HG02678 (cell line): ENCODE measurements around the gene GLT1D1.

Experiments used
- ATAC-seq: cut with Tn5 transposase; IDR thresholded peaks from one replicate; pipeline ENCODE4 v1.9.1; 2021; ENCODE audit warnings: mild to moderate bottlenecking, moderate library complexity; ENCODE audit not compliant: unreplicated experiment

The GLT1D1 gene

GRCh38 chr12:128910629-128911028, 57.4 kb downstream of the GLT1D1 start:
- no peak for ATAC-seq

GRCh38 chr12:128911861-128912260, 58.6 kb downstream of the GLT1D1 start:
- no peak for ATAC-seq

DNA sequence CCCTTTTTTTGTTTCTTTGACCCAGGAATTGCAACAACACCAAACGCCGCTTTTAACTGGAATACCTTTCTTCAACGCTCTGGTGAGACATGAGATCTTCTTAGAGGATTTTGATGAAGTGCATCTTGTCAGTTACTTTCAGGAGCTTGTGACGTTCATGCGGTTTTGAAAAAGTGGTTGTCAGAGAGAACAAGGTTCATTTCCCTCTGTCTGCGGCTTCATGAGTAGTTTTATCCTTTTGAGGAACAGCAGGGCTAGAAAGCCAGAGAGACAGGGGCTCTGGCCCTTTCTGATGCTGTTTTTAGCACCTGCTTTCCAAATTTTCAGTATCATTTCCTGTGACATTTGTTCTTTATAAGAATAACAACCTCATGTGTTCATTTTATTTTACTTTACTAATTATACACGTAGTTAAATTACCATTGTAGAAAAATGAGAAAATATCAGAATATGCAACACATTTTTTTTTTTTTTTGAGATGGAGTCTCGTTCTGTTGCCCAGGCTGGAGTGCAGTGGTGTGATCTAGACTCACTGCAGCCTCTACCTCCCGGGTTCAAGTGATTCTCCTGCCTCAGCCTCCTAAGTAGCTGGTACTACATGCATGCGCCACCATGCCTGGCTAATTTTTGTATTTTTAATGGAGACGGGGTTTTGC, 61.8 kb downstream of the GLT1D1 start:
- ATAC-seq, result peak; percentile 92

DNA sequence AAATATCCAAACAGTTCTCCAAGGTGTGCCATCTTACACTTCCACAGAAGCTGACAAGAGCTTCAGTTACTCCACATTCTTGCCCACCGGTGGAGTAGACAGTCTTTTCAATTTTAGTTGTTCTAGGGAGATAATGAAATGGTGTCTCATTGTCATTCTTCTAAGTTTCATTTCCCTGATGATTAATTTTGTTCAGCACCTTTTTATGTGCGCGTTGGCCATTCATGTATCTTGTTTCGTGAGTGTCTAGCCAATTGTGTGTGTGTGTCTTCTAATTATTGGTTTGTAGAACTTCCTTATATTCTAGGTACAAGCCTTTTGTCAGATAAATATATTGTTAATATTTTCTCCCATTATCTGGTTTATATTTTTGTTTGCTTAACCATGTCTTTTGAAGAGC, 63.1 kb downstream of the GLT1D1 start:
- no peak for ATAC-seq

DNA sequence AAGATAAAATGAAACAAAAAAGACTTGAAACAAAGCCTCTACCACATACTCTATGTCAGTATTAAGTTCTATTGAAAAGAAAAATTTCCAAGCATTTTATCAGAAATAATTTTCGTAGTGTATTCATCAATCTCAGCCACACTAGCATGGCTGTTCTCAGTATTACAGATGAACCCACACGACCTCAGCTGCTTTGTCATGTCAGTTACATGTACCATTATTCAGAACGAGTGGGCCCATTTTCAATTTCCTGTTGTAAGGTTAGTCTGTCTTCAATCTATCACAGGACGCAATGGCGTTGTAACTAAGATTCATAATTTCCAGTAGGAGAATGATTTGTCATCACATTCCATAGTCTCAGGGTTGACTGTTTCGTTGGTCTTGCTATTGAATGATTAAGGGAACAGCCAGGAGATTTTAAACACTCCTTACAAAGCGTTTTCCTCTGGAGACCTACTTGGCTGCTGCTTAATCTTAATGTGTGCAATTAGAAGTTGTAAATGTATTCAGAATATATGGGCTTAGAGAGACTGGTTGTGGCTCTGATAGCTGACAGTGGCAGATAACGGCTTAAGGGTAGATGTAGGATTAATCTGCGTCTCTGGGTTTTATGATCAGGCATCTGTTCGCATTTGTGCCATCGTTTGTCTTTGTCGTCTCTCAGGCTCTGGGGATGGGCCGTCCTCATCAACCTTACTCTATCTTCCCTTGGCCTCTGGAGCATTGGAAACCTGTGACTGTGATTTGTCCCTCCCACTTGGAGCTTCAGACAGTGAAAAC, 65.4 kb downstream of the GLT1D1 start:
- no peak for ATAC-seq

DNA sequence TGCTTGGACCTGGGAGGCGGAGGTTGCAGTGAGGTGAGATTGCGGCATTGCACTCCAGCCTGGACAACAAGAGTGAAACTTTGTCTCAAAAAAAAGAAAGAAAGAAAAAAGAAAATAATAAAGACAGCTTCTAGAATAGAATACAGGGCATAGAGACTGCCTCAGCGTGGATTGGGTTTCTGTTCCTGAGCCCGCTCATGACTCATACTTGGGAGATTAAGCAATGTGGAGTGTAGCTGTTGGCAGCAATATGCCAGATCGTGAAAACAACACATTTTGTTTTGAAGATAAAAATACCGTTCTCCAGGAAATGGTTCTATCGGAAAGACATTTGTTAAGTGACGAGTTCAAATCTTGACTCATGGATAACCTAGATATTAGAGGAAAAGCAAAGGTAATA, 67.2 kb downstream of the GLT1D1 start:
- ATAC-seq, result no peak

DNA sequence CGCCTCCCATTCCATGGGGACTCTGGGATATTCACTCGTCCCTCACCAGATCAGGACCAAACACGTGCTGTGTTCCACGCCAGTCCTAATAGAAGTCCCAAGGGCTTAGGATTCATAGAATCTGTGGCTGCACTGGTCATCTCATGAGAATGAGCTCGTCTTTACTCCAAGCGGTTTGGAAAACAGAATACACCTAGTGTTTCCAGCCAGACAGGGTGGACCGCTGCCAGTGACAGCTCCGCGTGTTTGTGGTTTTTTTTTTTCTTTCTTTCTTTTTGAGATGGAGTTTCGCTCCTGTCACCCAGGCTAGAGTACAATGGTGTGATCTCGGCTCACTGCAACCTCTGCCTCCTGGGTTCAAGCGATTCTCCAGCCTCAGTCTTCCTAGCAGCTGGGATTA, 75.1 kb downstream of the GLT1D1 start:
- ATAC-seq, result no peak

DNA sequence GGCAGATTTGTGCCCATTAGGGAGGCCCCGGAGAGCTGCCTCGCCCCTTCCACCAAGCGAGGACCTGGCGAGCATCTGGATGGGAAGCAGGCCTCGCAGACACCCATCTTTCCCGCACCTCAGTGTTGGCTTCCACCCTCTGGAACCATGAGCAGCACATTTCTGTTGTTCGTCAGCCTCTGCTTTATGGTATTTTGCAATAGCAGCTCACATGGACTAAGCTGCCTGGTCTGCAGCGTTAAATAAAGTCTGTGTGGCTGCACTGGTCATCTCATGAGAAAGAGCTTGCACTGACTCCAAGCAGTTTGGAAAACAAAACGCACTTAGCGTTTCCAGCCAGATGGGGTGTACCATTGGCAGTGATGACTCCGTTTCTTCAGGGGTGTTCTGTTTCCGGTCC, 75.8 kb downstream of the GLT1D1 start:
- ATAC-seq, result no peak

DNA sequence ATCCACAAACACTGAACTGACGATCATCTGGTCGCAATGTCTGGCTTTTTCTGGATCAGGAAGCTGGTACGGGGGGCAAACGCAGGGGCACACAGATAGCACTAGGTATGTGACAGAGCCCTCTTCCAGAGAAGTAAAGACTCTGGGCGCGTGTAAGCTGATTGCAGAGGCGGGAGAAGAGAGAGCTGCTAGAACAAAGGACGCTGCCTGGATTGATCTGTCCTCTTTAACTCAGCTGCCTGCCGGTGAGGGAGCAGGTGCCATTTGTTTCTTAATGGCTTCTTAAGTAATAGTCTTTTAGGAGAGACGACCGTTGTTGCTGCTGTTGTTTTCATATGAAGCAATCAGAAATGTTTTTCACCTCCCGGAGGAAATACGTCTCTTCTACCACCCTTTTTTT, 77.3 kb downstream of the GLT1D1 start:
- no peak for ATAC-seq

DNA sequence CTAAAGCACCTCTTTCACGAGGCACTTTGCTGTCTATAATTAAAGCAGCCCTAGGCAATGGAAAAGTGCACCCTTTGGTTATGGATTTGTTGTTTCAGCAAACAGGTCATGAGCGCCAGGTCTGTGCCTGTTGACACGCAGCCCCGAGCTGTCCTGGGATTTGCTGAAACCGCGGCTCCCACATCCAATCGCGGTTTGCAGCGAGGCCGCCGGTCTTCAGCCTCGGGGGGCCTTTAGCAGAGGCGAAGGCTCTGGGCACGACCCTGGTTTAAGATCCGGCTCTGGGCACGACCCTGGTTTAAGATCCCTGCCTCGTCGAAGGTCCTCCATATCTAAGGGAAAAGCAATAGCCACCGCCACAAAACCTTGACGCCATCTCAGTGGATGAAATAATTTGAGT, 79.2 kb downstream of the GLT1D1 start:
- no peak for ATAC-seq

- no peak for ATAC-seq
Observed at GRCh38 chr12:128933039-128933438, 79.8 kb downstream of the GLT1D1 start.

DNA sequence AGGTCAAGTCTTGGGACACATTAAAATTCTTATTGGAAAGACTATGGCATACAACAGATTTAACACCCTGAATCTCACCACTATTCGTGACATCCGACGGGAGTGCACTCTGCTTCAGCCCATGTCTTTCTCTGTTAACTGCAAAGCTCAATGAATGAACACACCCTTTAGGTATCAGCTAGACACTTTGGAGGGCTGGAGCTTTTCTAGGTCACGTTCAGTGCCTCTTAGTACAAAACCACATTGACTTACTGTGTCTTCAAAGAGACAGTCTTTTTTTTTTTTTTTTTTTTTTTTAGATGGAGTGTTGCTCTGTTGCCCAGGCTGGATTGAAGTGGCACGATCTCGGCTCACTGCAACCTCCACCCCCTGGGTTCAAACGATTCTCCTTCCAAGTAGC, 80.6 kb downstream of the GLT1D1 start:
- no peak for ATAC-seq

GRCh38 chr12:128938886-128939285, 85.6 kb downstream of the GLT1D1 start:
- ATAC-seq, result no peak

DNA sequence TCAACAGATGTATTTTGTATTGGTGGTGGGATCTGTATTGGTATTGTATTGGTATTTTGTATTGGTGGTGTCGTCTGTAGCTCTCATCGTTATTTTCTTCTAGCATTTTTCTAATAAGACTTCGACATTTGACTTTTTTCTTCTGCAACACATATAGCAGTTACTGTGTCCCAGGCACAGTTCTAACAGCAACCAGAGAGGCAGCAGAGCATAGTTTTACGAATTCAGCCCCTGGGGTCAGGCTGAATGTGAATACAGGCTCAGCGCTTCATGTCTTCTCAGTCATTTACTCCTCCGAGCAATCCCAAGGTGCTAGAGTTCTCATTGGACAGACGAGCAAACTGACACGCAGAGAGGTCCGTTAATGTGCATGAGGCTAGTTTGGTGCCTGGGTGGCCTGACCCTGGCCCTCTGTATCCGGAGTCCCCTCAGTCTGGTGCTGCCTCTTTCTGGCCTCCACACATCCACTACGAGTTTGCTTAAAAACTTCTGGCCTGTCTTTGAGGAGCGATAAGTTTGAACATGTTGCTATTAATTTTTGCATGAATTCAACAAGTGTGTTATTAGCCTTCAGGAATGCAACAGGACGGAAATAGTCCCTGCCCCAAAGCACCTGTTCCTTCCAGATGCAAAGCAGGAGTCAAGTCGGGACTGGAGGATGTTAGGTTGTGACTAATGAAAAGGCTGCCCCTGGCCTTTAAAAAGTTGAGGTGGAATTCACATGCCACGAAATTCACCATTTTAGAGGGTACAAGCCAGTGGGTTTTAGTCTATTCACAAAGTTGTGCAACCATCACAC, 87.0 kb downstream of the GLT1D1 start:
- ATAC-seq, result no peak

DNA sequence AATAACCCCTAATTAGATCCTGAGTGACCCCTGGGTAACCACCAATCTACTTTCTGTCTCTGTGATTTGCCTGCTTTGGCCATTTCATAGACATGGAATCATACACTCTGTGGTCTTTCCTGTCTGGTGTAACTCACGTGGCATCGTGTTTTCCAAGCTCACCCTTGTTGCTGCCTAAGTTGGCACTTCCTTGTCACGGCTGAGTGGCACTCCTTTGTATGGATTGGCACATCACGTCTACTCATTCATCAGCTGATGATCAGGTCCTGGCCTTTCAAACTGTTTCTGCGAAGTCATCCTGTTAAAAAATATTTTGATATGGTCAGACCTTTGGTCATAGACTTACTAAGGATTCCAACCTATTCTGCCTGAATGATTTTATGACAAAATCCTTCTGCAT, 87.7 kb downstream of the GLT1D1 start:
- no peak for ATAC-seq

GRCh38 chr12:128942960-128943477, 89.7 kb downstream of the GLT1D1 start:
- no peak for ATAC-seq

DNA sequence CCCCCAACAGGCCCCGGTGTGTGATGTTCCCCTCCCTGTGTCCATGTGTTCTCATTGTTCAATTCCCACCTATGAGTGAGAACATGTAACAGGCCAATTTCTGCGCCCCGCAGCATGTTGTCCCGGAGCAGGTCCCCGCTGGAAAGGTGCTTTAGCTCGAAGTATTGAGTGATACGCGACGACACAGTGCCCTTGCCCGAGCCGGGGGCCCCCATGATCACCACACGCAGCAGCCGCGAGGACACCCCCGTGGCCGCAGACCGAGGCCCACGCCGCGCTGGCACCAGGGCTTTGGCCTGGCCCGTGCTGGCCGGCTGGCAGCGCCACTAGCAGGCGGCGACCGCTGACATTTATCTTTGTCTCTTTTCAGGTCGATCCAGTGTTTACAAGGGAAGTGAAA, 91.7 kb downstream of the GLT1D1 start:
- no peak for ATAC-seq

DNA sequence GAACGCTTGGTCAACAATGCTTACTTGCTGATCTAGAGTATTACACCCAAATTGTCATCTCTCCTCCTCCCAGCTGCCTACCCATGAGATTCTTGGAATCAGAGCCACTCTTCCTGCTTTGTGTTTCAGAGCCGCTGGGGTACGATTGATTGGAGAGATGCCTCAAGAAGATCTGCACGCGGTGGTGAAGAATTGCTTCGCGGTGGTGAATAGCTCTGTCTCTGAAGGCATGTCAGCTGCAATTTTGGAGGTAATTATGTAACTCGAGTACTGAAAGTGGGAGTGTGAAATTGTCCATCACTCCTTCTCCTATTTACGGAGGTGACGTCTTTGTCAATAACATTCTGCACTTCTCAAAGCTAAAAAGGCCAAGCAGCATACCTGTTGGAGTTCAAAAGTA, 93.9 kb downstream of the GLT1D1 start:
- no peak for ATAC-seq

GRCh38 chr12:128949086-128949485, 95.8 kb downstream of the GLT1D1 start:
- ATAC-seq, result no peak

- ATAC-seq, result no peak
Observed at GRCh38 chr12:128951448-128951847, 98.2 kb downstream of the GLT1D1 start.

GRCh38 chr12:128956755-128957154, 103.5 kb downstream of the GLT1D1 start:
- no peak for ATAC-seq

DNA sequence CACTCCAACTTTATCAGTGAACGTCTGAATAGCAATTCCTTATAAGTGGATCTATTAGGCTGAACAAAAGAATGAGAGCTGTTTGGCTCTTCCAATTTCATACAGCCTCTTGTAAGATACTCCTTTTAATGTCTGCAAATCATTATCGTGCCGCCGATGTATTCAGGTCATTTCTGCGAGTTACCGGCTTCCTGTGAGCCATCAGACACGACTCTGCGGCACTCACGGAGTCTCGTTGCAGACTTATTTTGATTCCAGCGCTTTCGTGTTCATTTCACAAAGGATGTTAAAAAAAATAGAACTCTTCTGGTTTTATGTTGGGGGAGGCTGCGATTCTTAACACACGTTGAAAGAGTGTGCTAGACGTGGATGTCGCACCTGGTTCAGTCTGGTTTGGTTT, 106.6 kb downstream of the GLT1D1 start:
- no peak for ATAC-seq
